BJ (cell line): Measurements from ENCODE around the gene POMGNT2. TPM values are rescaled to one million over a fixed set of nuclear protein-coding genes. Genes with fewer than 3 reads are reported as not detected.

Experiments
- CTCF ChIA-PET: fragments of 350-600 bp; formaldehyde crosslinking; extraction: SDS; loops from one replicate; lab custom pipeline; 2021; ENCODE audit warnings: antibody characterized with exemption, inconsistent platforms; lab: Yijun Ruan, JAX
- POLR2A ChIA-PET: fragments of 300-600 bp; sonication (Branson Sonifier 250); formaldehyde crosslinking; extraction: SDS; loops from one replicate; lab custom pipeline; 2021; ENCODE audit warnings: antibody characterized with exemption; lab: Charles Lee
- DNase-seq: peaks from one replicate; pipeline ENCODE4 v3.0.0-alpha.2; 2011; ENCODE audit warnings: low read depth
- H3K27me3 ChIP-seq: 2 replicates; pipeline ENCODE4 v1.6.0; 2011; ENCODE audit warnings: low read length; ENCODE audit not compliant: control insufficient read depth, insufficient read depth
- H3K36me3 ChIP-seq: 2 replicates; pipeline ENCODE4 v1.5.1; 2011; ENCODE audit warnings: low read length; ENCODE audit not compliant: control insufficient read depth, insufficient read depth
- H3K4me3 ChIP-seq: 2 replicates; pipeline ENCODE4 v1.5.1; 2011; ENCODE audit warnings: low read depth, mild to moderate bottlenecking, control low read depth, low read length
- polyA plus RNA-seq: library from polyadenylated mRNA; depleted of rRNA; stranded (reverse); fragments of >200 nt; gene quantifications from 2 replicates; pipeline ENCODE4 v1.2.3, GENCODE V29; 2011
- TF ChIP-seq, protein P1 (sequence below): IDR thresholded peaks from 2 replicates; pipeline ENCODE4 v1.5.1; 2011; ENCODE audit warnings: low read depth, mild to moderate bottlenecking, control low read depth, inconsistent platforms, low read length, moderate library complexity; ENCODE audit not compliant: insufficient read depth

POMGNT2 gene
- polyA plus RNA-seq, 1 experiment: 20.0 TPM

DNA sequence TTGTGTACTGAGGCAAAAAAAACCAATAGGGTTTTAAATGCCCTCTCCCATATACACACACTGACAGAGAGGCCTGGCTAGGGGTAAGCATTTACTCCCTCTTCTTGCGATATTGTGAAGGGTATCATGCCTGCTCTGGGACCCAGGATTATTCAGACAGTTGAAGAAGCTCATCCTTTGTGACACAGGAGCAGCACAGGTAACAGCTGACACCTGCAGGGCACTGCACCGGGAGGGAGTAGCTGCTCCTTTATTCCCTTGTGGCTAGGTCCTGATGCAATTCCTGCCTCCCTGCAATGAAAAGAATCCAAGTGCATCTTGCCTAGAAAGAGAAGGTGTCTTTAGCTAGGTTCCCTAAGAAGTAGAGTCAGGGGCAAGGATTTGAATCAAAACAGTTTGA, 23.4 kb downstream of the POMGNT2 start:
- DNase-seq: no peak
- POLR2A ChIA-PET: no interaction called here
- CTCF ChIA-PET: interaction anchor here (1.6 kb wide), 1 partner anchor 121 kb away, joined by 3 read pairs; no protein-coding TSS in a partner anchor
- peaks cover 10% of the 10 kb centered on the region for H3K36me3 ChIP-seq
- H3K4me3 ChIP-seq: no peak overlapping the region
- H3K27me3 ChIP-seq: no peaks in the 10 kb centered on the region
- TF ChIP-seq, protein P1, sequence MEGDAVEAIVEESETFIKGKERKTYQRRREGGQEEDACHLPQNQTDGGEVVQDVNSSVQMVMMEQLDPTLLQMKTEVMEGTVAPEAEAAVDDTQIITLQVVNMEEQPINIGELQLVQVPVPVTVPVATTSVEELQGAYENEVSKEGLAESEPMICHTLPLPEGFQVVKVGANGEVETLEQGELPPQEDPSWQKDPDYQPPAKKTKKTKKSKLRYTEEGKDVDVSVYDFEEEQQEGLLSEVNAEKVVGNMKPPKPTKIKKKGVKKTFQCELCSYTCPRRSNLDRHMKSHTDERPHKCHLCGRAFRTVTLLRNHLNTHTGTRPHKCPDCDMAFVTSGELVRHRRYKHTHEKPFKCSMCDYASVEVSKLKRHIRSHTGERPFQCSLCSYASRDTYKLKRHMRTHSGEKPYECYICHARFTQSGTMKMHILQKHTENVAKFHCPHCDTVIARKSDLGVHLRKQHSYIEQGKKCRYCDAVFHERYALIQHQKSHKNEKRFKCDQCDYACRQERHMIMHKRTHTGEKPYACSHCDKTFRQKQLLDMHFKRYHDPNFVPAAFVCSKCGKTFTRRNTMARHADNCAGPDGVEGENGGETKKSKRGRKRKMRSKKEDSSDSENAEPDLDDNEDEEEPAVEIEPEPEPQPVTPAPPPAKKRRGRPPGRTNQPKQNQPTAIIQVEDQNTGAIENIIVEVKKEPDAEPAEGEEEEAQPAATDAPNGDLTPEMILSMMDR: no peak

- DNase-seq: no peak
- Histone ChIP-seq H3K4me3 (no peak overlapping the region), H3K27me3 (no peaks in the 10 kb centered on the region), H3K36me3 (peaks cover 10% of the 10 kb centered on the region)
- POLR2A ChIA-PET: no interaction called here
- TF ChIP-seq, protein P1: no peak
- CTCF ChIA-PET: interaction anchor here (1.6 kb wide), 1 partner anchor 120 kb away, joined by 3 read pairs; no protein-coding TSS in a partner anchor
Measured at GRCh38 chr3:43081796-43082195, 24.1 kb downstream of the POMGNT2 start.

DNA sequence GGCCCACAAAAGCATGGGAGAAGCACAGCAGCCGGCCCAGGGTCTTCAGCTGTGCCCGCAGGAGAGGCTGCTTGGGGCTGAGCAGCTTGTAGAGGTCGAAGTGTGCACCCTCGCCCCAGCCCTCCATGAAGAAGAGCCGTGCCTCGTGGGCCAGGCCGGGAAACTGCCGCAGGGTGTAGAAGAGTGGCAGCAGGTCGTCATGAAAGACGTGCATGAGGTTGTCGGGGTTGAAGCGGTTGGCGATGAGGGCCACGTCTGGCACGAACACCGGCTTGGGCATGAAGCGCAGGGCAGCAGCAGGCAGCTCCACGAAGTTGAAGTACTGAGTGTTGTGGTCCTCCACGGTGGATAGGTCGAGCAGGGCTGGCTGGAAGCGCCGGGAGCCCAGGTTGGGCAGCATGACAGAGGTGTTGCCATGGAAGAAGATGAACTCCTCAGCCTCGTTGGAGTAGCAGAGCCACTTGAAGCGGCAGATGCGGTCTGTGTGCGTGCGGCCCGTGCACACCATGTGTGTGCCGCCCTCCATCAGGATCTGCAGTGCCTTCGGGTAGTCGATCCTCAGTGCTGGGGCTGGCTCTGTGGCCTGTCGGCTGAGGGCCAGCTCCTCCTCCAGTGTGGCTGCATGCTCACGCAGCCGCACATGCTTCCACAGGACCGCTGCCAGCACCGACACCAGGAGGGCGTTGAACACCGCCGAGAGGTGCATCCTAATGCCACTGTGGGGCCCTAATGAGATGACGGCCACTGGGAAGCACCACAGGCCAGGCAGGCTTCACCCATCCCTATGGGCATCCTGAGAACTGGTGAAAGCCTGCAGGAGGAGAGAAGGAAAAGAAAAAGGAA, 24.9 kb downstream of the POMGNT2 start:
- Histone ChIP-seq H3K27me3 (no peaks in the 10 kb centered on the region), H3K36me3 (peaks cover 10% of the 10 kb centered on the region), H3K4me3 (no peak overlapping the region)
- ChIA-PET POLR2A (no interaction called here), CTCF (interaction anchor here (1.6 kb wide), 1 partner anchor 119 kb away, joined by 3 read pairs; no protein-coding TSS in a partner anchor)
- TF ChIP-seq, protein P1: no peak
- DNase-seq: no peak

GRCh38 chr3:43079536-43080332, 26.1 kb downstream of the POMGNT2 start:
- no peak for DNase-seq
- TF ChIP-seq, protein P1: no peak
- H3K4me3 ChIP-seq: no peak overlapping the region
- H3K27me3 ChIP-seq: no peaks in the 10 kb centered on the region
- H3K36me3 ChIP-seq: peaks cover 10% of the 10 kb centered on the region
- ChIA-PET POLR2A (no interaction called here), CTCF (no interaction called here)

DNA sequence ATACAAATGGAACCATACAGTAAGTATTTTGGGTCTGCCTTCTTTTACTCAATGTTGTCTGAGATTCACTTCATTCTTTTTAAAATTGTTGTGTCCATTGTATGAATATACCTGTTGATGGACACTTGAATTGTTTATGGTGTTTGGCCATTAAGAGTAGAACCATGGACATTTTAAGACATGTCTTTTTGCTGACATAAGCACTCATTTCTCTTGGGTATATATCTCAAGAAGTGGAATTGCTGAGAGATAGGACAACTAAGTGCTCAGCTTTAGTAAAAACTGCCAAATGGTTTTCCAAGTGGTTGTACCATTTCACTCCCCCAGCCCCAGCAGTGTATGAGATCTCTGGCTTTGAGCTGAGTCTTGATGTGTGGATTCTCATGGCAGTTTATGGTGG, 28.2 kb downstream of the POMGNT2 start:
- TF ChIP-seq, protein P1: no peak
- CTCF ChIA-PET: no interaction called here
- Histone ChIP-seq H3K4me3 (no peak overlapping the region), H3K36me3 (peaks cover 10% of the 10 kb centered on the region), H3K27me3 (no peaks in the 10 kb centered on the region)
- POLR2A ChIA-PET: no interaction called here
- DNase-seq: no peak
